ENCODE data around the gene AUH. TPM values are rescaled to one million over a fixed set of nuclear protein-coding genes. Genes with fewer than 3 reads are reported as not detected.

The AUH gene
- total and polyA plus RNA-seq, 2 donors (not counting 1 experiment from before 2014, with no cell fraction given), result 5.2 to 29.1 TPM

DNA sequence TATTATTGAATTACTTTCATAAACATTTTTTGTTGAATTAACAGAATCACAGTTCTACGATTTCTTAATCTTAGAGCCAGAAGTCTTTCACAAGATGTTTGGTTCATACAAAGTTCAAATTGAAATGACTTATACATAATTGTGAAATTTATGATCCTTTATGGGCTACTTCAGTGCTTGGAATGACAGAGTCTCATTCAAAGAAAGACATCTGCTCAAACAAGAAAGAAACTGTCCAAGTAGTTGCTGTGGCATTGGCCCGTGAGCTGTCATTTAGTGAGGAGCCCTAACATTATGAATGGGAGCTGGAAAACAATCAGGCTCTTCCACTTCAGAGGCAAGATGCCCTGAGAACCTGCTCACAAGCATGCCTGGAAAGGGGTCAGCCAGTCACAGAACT, 63.4 kb downstream of the AUH start:
- Mint-ChIP-seq H3K9me3 (ENCODE audit: insufficient read depth) (no peaks in the 10 kb centered on the region), H3K4me3 (no peak overlapping the region), H3K27me3 (no peaks in the 10 kb centered on the region), H3K4me1 (peaks cover 23% of the 10 kb centered on the region), H3K27ac (no peak overlapping the region)
- Histone ChIP-seq H3K4me2 (replicated peaks; ENCODE audit: low read depth, low read length, poor library complexity, severe bottlenecking) (no peak overlapping the region), H2AFZ (ENCODE audit: insufficient read depth, low read depth, low read length, poor library complexity, severe bottlenecking) (no peak overlapping the region), H3K4me3 (ENCODE audit: control extremely low read depth in 1 of 5, extremely low read depth in 1 of 5, insufficient read depth in 1 of 5, low read depth in 2 of 5, low read length in 4 of 5) (no peak overlapping the region), H3K79me2 (ENCODE audit: control insufficient read depth, insufficient read depth, low read length) (no peaks in the 10 kb centered on the region), H3K9ac (ENCODE audit: low read length) (no peak overlapping the region), H3K36me3 (replicated peaks in 1 of 2; ENCODE audit: control extremely low read depth in 1 of 2, control insufficient read depth in 1 of 2, extremely low read depth in 1 of 2, insufficient read depth in 2 of 2, low read length in 1 of 2) (peaks cover 3 to 22% of the 10 kb centered on the region in 2 experiments), H3K27me3 (replicated peaks in 1 of 4; ENCODE audit: control extremely low read depth in 1 of 4, control insufficient read depth in 3 of 4, insufficient read depth in 4 of 4, low read length in 3 of 4) (no peaks in the 10 kb centered on the region), H3K27ac (ENCODE audit: low read length in 2 of 2) (no peak overlapping the region), H3K9me3 (ENCODE audit: control extremely low read depth in 1 of 3, control insufficient read depth in 2 of 3, insufficient read depth in 1 of 3, low read length in 2 of 3) (no peaks in the 10 kb centered on the region), H3K4me1 (ENCODE audit: control insufficient read depth in 2 of 2, insufficient read depth in 2 of 2, low read length in 2 of 2) (peaks cover 17 to 20% of the 10 kb centered on the region in 2 donors), H4K20me1 (ENCODE audit: control insufficient read depth, insufficient read depth, low read length, poor library complexity, severe bottlenecking) (no peaks in the 10 kb centered on the region)
- ChIA-PET CTCF (no interaction called here), POLR2A (no interaction called here)
- ATAC-seq (ENCODE audit: low read depth) (no peak), DNase-seq (no peak)
- 100% methylated on average over 1 of the region's 2 CpGs for WGBS (ENCODE audit: insufficient coverage)
- TF ChIP-seq, protein P1, sequence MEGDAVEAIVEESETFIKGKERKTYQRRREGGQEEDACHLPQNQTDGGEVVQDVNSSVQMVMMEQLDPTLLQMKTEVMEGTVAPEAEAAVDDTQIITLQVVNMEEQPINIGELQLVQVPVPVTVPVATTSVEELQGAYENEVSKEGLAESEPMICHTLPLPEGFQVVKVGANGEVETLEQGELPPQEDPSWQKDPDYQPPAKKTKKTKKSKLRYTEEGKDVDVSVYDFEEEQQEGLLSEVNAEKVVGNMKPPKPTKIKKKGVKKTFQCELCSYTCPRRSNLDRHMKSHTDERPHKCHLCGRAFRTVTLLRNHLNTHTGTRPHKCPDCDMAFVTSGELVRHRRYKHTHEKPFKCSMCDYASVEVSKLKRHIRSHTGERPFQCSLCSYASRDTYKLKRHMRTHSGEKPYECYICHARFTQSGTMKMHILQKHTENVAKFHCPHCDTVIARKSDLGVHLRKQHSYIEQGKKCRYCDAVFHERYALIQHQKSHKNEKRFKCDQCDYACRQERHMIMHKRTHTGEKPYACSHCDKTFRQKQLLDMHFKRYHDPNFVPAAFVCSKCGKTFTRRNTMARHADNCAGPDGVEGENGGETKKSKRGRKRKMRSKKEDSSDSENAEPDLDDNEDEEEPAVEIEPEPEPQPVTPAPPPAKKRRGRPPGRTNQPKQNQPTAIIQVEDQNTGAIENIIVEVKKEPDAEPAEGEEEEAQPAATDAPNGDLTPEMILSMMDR (IDR thresholded peaks at IDR 0.05), result no peak
- no peak for TF ChIP-seq EZH2 (IDR thresholded peaks at IDR 0.05; ENCODE audit: borderline replicate concordance, insufficient read depth, low read depth, low read length, poor library complexity, severe bottlenecking)
- intact Hi-C loops (cut with micrococcal nuclease), result no loop called here

DNA sequence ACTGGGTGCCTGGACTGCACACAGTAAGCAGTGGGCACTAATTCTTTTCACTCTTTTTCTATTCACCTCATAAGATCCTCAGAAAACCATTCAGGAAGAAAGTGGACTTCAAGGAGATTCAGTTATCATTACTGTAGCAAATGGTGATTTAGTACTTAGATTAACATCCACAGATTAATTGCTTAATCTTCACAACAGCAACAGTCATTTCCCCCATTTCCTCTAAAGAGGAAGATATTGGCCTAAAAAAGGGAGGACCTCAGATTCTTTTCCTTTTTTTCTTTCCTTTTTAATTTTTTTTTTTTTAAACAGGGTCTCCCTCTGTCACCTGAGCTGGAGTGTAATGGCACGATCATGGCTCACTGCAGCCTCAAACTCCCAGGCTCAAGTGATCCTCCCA, 64.4 kb downstream of the AUH start:
- Histone ChIP-seq H3K27me3 (replicated peaks in 1 of 4; ENCODE audit: control extremely low read depth in 1 of 4, control insufficient read depth in 3 of 4, insufficient read depth in 4 of 4, low read length in 3 of 4) (no peaks in the 10 kb centered on the region), H4K20me1 (ENCODE audit: control insufficient read depth, insufficient read depth, low read length, poor library complexity, severe bottlenecking) (no peaks in the 10 kb centered on the region), H3K27ac (ENCODE audit: low read length in 2 of 2) (no peak overlapping the region), H3K79me2 (ENCODE audit: control insufficient read depth, insufficient read depth, low read length) (no peaks in the 10 kb centered on the region), H3K9me3 (ENCODE audit: control extremely low read depth in 1 of 3, control insufficient read depth in 2 of 3, insufficient read depth in 1 of 3, low read length in 2 of 3) (no peaks in the 10 kb centered on the region), H3K4me1 (ENCODE audit: control insufficient read depth in 2 of 2, insufficient read depth in 2 of 2, low read length in 2 of 2) (peaks cover 17 to 20% of the 10 kb centered on the region in 2 donors), H3K4me2 (replicated peaks; ENCODE audit: low read depth, low read length, poor library complexity, severe bottlenecking) (no peak overlapping the region), H3K4me3 (ENCODE audit: control extremely low read depth in 1 of 5, extremely low read depth in 1 of 5, insufficient read depth in 1 of 5, low read depth in 2 of 5, low read length in 4 of 5) (no peak overlapping the region), H3K36me3 (replicated peaks in 1 of 2; ENCODE audit: control extremely low read depth in 1 of 2, control insufficient read depth in 1 of 2, extremely low read depth in 1 of 2, insufficient read depth in 2 of 2, low read length in 1 of 2) (peaks cover 3 to 31% of the 10 kb centered on the region in 2 experiments), H3K9ac (ENCODE audit: low read length) (no peak overlapping the region), H2AFZ (ENCODE audit: insufficient read depth, low read depth, low read length, poor library complexity, severe bottlenecking) (no peak overlapping the region)
- 100% methylated on average over 1 of the region's 1 CpG for WGBS (ENCODE audit: insufficient coverage)
- POLR2A ChIA-PET, result no interaction called here
- Mint-ChIP-seq H3K27ac (no peak overlapping the region), H3K4me1 (peaks cover 23% of the 10 kb centered on the region), H3K27me3 (no peaks in the 10 kb centered on the region), H3K4me3 (peak overlapping the region; percentile 54), H3K9me3 (ENCODE audit: insufficient read depth) (no peaks in the 10 kb centered on the region)
- CTCF ChIA-PET, result interaction anchor here (1.4 kb wide), 1 partner anchor 383 kb away, joined by 3 read pairs; no protein-coding TSS in a partner anchor
- ATAC-seq (ENCODE audit: low read depth), result no peak
- intact Hi-C loops (cut with micrococcal nuclease), result no loop called here
- DNase-seq, result no peak
- TF ChIP-seq, protein P1 (IDR thresholded peaks at IDR 0.05), result no peak
- no peak for TF ChIP-seq EZH2 (IDR thresholded peaks at IDR 0.05; ENCODE audit: borderline replicate concordance, insufficient read depth, low read depth, low read length, poor library complexity, severe bottlenecking)

Data from B cell (primary cell).